ENCODE data around the gene UBR1.

UBR1 gene

GRCh38 chr15:43106486-43106829 lies 620 bp upstream of the UBR1 start:
- DNase-seq (ENCODE audit: low read depth): no peak

GRCh38 chr15:43105077-43105736 lies 631 bp downstream of the UBR1 start:
- DNase-seq (ENCODE audit: low read depth): no peak

GRCh38 chr15:43104426-43104825 lies 1.4 kb downstream of the UBR1 start:
- no peak for DNase-seq (ENCODE audit: low read depth)

GRCh38 chr15:43103907-43104306 lies 1.9 kb downstream of the UBR1 start:
- no peak for DNase-seq (ENCODE audit: low read depth)

- DNase-seq (ENCODE audit: low read depth): no peak
Observed at GRCh38 chr15:43102187-43102586, 3.7 kb downstream of the UBR1 start.

GRCh38 chr15:43100971-43101370 lies 4.9 kb downstream of the UBR1 start:
- no peak for DNase-seq (ENCODE audit: low read depth)

GRCh38 chr15:43099105-43099845 lies 6.6 kb downstream of the UBR1 start:
- no peak for DNase-seq (ENCODE audit: low read depth)

- DNase-seq (ENCODE audit: low read depth): no peak
Observed at GRCh38 chr15:43096411-43096810, 9.4 kb downstream of the UBR1 start.

GRCh38 chr15:43095708-43096347 lies 10.0 kb downstream of the UBR1 start:
- DNase-seq (ENCODE audit: low read depth): no peak

- DNase-seq (ENCODE audit: low read depth): no peak
Observed at GRCh38 chr15:43095243-43095642, 10.6 kb downstream of the UBR1 start.

GRCh38 chr15:43094416-43095030 lies 11.3 kb downstream of the UBR1 start:
- no peak for DNase-seq (ENCODE audit: low read depth)

GRCh38 chr15:43093026-43093425 lies 12.8 kb downstream of the UBR1 start:
- no peak for DNase-seq (ENCODE audit: low read depth)

- no peak for DNase-seq (ENCODE audit: low read depth)
Observed at GRCh38 chr15:43091859-43092258, 14.0 kb downstream of the UBR1 start.

GRCh38 chr15:43086551-43086950 lies 19.3 kb downstream of the UBR1 start:
- no peak for DNase-seq (ENCODE audit: low read depth)

GRCh38 chr15:43085921-43086320 lies 19.9 kb downstream of the UBR1 start:
- no peak for DNase-seq (ENCODE audit: low read depth)

- no peak for DNase-seq (ENCODE audit: low read depth)
Observed at GRCh38 chr15:43082509-43082908, 23.3 kb downstream of the UBR1 start.

GRCh38 chr15:43081283-43081682 lies 24.6 kb downstream of the UBR1 start:
- DNase-seq (ENCODE audit: low read depth): no peak

GRCh38 chr15:43071451-43071850 lies 34.4 kb downstream of the UBR1 start:
- DNase-seq (ENCODE audit: low read depth): no peak

GRCh38 chr15:43070893-43071292 lies 34.9 kb downstream of the UBR1 start:
- no peak for DNase-seq (ENCODE audit: low read depth)

GRCh38 chr15:43070249-43070648 lies 35.6 kb downstream of the UBR1 start:
- DNase-seq (ENCODE audit: low read depth): no peak

- DNase-seq (ENCODE audit: low read depth): no peak
Observed at GRCh38 chr15:43067717-43068461, 37.9 kb downstream of the UBR1 start.

- DNase-seq (ENCODE audit: low read depth): no peak
Observed at GRCh38 chr15:43056696-43057095, 49.1 kb downstream of the UBR1 start.
